BE2C (cell line): ENCODE measurements around the gene PTGS1.

Source experiments
- DNase-seq: peaks from one replicate; pipeline ENCODE4 v3.0.0-alpha.2; 2020
- H3K27me3 ChIP-seq: fragments of 250-450 bp; sonication (Bioruptor Pico); 2 replicates; pipeline ENCODE4 v1.5.1; 2020; ENCODE audit warnings: mild to moderate bottlenecking
- H3K36me3 ChIP-seq: fragments of 250-450 bp; sonication (Bioruptor Pico); 2 replicates; pipeline ENCODE4 v1.5.1; 2020; ENCODE audit warnings: mild to moderate bottlenecking
- H3K4me1 ChIP-seq: fragments of 250-450 bp; sonication (Bioruptor Pico); 2 replicates; pipeline ENCODE4 v1.5.1; 2020
- H3K4me3 ChIP-seq: 2 replicates; pipeline ENCODE4 v1.5.1; 2011; ENCODE audit warnings: low read depth, low read length
- H3K9me3 ChIP-seq: fragments of 250-450 bp; sonication (Bioruptor Pico); 2 replicates; pipeline ENCODE4 v1.5.1; 2020
- TF ChIP-seq, protein P1 (sequence below): IDR thresholded peaks from 2 replicates; pipeline ENCODE4 v1.5.1; 2012; ENCODE audit warnings: mild to moderate bottlenecking, low read depth, low read length

Gene PTGS1

GRCh38 chr9:122396614-122397148 lies 25.9 kb downstream of the PTGS1 start:
- H3K9me3 ChIP-seq: no peaks in the 10 kb centered on the region
- no peaks in the 10 kb centered on the region for H3K4me1 ChIP-seq
- H3K36me3 ChIP-seq: no peaks in the 10 kb centered on the region
- no peak for DNase-seq
- H3K27me3 ChIP-seq: peaks cover 5% of the 10 kb centered on the region
- TF ChIP-seq, protein P1, sequence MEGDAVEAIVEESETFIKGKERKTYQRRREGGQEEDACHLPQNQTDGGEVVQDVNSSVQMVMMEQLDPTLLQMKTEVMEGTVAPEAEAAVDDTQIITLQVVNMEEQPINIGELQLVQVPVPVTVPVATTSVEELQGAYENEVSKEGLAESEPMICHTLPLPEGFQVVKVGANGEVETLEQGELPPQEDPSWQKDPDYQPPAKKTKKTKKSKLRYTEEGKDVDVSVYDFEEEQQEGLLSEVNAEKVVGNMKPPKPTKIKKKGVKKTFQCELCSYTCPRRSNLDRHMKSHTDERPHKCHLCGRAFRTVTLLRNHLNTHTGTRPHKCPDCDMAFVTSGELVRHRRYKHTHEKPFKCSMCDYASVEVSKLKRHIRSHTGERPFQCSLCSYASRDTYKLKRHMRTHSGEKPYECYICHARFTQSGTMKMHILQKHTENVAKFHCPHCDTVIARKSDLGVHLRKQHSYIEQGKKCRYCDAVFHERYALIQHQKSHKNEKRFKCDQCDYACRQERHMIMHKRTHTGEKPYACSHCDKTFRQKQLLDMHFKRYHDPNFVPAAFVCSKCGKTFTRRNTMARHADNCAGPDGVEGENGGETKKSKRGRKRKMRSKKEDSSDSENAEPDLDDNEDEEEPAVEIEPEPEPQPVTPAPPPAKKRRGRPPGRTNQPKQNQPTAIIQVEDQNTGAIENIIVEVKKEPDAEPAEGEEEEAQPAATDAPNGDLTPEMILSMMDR: no peak
- H3K4me3 ChIP-seq: no peak overlapping the region

DNA sequence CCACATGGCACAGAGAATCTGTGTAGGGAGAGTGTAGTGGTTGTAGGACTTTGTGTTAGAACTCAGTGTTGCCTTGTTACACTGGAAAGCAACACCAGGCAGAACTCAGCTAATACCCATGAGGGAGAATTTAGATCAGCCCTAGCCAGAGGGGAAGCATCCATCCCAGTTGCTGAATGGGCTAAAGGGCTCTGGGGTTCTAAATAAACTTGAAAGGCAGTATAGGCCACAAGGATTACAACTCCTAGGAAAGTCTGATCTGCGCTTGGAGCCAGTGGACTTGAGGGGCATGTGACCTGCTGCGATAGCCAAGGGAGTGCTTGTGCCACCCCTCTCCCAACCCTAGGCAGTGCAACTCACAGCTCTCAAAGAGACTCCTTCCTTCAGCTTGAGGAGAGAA lies 26.9 kb downstream of the PTGS1 start:
- TF ChIP-seq, protein P1: no peak

DNA sequence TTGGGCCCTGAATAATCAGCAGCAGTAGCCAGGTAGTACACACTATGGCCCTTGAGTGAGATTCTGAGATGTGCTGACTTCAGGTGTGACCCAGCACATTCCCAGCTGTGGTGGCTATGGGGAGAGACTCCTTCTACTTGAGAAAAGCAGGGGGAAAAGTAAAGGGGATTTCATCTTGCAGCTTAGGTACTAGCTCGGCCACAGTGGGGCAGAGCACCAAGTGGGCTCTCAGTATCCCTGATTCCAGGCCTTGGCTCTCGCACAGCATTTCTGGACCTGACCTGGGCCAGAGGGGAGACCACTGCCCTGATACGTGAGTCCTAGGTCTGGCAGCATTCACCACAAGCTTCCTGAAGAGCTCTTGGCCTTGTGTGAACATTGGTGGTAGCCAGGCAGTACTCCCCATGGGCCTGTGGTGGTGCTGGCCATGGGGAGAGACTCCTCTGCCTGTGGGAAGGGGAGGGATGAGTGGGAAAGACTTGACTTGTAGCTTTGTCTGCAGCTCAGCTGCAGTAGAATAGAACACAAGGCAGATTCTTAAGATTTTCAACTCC lies 27.6 kb downstream of the PTGS1 start:
- Histone ChIP-seq H3K36me3 (no peaks in the 10 kb centered on the region), H3K4me3 (no peak overlapping the region), H3K4me1 (no peaks in the 10 kb centered on the region; the same call in 1 of the 2 replicates), H3K27me3 (peaks cover 5% of the 10 kb centered on the region), H3K9me3 (no peaks in the 10 kb centered on the region)
- TF ChIP-seq, protein P1: no peak
- no peak for DNase-seq

More for the DNA sequence above, 26.9 kb downstream of the PTGS1 start:
- no peak for DNase-seq
- H3K4me3 ChIP-seq: no peak overlapping the region
- H3K4me1 ChIP-seq: no peaks in the 10 kb centered on the region; the same call in 1 of the 2 replicates
- no peaks in the 10 kb centered on the region for H3K9me3 ChIP-seq
- peaks cover 5% of the 10 kb centered on the region for H3K27me3 ChIP-seq
- H3K36me3 ChIP-seq: no peaks in the 10 kb centered on the region

DNA sequence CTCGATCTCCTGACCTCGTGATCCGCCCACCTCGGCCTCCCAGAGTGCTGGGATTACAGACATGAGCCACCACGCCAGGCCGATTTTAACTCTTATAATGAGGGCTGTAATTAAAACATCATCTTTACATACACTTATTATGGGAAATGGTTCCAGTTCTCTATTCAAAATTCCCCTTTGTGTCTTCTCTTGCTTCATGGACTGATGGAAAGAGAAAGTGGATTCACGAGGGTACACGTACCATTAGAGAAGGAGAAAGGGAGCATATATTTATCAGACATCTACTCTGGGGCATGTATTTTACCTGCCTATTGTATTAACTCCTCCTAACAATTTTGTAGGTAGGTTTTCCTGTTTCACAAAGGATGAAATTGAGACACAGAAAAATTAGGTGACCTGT lies 31.1 kb downstream of the PTGS1 start:
- H3K27me3 ChIP-seq: peaks cover 5% of the 10 kb centered on the region
- DNase-seq: no peak
- TF ChIP-seq, protein P1: no peak
- H3K4me3 ChIP-seq: no peak overlapping the region
- no peaks in the 10 kb centered on the region for H3K9me3 ChIP-seq
- H3K36me3 ChIP-seq: no peaks in the 10 kb centered on the region
- no peaks in the 10 kb centered on the region; the same call in 1 of the 2 replicates for H3K4me1 ChIP-seq

DNA sequence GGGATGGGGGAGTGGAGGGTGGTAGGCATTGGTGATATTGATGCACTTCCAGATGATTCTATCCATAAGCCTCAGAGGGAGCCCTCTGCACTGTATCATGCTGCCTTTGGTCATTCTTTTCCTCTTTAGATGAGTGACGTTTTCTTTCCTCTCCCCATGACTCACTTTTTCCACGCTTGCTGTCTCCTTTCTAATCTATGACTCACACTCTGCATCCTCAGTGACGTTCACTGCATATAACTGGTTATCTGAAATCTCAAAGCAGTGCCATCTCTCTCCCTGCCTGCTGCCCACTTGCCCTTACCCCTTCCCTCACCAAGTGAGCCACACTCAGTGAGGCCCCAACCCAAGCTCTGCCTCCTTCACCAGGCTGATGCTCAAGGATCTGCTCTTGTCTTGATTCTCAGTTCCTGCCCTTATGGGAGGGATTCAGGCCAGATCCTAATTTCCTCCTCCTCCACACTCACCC lies 31.6 kb downstream of the PTGS1 start:
- peaks cover 5% of the 10 kb centered on the region for H3K27me3 ChIP-seq
- H3K4me1 ChIP-seq: no peaks in the 10 kb centered on the region; the same call in 1 of the 2 replicates
- H3K4me3 ChIP-seq: no peak overlapping the region
- H3K36me3 ChIP-seq: no peaks in the 10 kb centered on the region
- DNase-seq: no peak
- H3K9me3 ChIP-seq: no peaks in the 10 kb centered on the region
- TF ChIP-seq, protein P1: no peak

GRCh38 chr9:122402874-122403273 lies 32.0 kb downstream of the PTGS1 start:
- no peaks in the 10 kb centered on the region for H3K9me3 ChIP-seq
- peaks cover 5% of the 10 kb centered on the region for H3K27me3 ChIP-seq
- H3K4me1 ChIP-seq: no peaks in the 10 kb centered on the region; the same call in 1 of the 2 replicates
- H3K36me3 ChIP-seq: no peaks in the 10 kb centered on the region
- TF ChIP-seq, protein P1: no peak
- no peak overlapping the region for H3K4me3 ChIP-seq
- DNase-seq: no peak
